ENCODE results near the gene TNFAIP2.

TNFAIP2 gene

DNA sequence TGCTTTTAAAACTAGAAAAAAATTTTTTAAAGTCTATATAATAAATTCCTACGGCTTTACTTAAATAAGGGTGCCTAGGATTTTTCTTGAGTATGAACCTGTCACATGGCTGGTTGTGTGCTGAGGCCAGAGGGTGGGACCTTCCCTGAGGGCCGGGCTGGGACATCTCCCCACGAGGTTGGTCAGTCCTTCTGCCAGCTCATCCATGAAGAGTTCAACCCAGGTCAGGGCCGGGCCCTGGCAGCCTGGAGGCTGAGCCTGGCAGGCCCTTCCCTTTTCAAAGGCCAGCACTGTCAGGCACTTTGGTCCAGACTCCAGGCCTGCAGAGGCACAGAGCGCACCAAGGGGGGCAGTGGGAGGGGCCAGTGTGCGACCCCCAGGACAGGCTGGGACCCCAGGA is 31.7 kb downstream of the TNFAIP2 start:
- TF ChIP-seq, protein P1, sequence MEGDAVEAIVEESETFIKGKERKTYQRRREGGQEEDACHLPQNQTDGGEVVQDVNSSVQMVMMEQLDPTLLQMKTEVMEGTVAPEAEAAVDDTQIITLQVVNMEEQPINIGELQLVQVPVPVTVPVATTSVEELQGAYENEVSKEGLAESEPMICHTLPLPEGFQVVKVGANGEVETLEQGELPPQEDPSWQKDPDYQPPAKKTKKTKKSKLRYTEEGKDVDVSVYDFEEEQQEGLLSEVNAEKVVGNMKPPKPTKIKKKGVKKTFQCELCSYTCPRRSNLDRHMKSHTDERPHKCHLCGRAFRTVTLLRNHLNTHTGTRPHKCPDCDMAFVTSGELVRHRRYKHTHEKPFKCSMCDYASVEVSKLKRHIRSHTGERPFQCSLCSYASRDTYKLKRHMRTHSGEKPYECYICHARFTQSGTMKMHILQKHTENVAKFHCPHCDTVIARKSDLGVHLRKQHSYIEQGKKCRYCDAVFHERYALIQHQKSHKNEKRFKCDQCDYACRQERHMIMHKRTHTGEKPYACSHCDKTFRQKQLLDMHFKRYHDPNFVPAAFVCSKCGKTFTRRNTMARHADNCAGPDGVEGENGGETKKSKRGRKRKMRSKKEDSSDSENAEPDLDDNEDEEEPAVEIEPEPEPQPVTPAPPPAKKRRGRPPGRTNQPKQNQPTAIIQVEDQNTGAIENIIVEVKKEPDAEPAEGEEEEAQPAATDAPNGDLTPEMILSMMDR (IDR thresholded peaks at IDR 0.05) = no peak

DNA sequence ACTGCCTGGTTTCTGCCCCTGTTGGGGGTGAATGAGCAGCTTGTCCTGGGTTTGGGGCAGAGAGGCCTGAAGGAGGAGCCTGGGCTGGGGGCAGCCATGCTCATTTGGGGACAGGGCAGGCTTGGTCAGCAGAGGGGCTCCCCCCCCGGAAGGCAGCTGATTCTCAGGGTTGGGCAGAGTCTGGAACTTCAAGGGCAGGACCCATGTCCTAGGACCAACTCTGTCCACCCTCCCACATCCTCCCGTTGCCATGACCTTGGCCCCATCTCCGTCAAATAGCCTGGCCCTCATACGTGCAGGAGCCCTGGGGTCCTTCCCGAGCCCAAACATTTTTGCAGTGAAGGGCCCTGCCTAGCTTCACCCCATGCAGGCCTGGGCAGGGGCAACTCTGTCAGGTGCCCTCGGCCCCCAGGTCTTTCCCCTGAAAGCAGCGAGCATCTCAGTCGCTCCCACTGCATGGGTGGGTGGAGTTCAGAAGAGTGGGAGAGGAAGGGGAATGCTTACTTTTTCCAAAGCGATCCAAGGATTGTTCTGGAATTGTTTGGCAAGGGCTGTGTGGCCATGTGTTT is 32.6 kb downstream of the TNFAIP2 start:
- TF ChIP-seq, protein P1 (IDR thresholded peaks at IDR 0.05) = no peak

DNA sequence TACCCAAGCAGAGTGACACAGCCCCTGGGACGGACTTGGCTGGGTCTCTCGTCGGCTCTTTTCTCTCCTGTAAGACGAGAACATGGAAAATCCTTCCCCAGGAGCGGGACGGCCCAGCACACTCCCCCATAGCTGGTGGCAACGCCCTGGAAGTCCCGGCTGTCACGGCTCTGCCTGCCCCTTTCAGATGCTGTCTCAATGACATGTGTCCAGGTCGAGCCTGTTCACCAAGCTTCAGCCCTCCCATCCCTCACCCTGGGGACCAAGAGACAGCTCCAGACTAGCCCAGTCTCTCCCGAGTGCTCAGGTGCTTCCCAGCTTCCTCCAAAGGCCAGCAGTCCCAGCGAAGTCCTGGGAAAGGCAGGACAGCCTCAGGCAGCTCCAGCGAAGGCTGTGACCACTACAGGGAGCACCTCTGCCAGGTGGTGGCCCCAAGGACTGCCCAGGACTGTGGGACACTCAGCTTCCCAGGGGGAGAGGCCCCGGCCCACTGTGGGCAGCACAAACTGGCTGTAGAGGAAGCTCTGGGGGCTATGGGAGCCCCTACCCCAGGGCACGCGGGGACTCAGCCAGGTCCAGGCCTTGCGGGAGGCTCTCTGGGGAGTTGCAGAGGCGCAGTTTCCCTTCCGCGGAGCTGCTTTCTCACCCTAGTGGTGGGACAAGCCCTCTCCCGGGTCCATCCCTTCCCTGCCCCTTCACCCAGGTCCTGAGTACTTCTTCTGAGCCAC is 33.6 kb downstream of the TNFAIP2 start:
- TF ChIP-seq, protein P1 (IDR thresholded peaks at IDR 0.05) = no peak

DNA sequence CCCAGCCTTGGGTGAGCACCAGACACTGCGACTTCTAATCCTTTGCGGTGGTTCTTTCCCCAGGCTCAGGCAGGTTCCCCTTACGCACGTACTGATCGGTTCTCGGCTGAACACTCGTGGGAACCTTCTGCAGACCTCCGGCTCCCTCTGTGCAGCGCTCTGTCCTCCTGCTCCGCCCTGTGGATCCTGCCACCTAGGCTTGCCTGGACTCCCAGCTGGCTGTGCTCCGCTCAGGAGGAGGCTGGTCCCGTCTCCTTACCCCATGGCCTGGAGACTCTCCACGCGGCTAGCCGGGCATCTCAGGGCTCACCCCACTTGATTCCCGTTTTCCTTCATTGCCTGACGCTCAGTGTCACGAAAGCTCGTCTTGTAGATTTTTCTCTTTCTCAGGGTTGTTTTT is 34.7 kb downstream of the TNFAIP2 start:
- TF ChIP-seq, protein P1 (IDR thresholded peaks at IDR 0.05) = no peak

DNA sequence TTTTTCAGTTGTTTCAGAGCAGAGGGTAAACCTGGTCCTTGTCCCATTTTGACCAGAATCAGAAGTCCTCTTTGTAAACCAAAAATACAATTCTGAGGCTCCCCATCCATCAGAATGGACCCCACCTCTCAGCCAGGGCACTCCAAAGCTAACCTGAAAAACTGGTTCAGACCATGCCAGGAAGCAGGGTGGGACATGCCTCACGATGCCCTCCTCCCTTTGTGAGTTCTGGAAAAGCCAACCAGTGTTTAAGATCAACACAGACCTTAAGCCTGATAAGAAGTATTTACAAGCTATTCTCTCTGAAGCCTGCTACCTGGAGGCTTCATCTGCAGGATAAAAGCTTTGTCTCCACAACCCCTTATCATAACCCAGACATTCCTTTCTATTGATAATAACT is 35.4 kb downstream of the TNFAIP2 start:
- TF ChIP-seq, protein P1 (IDR thresholded peaks at IDR 0.05) = no peak

DNA sequence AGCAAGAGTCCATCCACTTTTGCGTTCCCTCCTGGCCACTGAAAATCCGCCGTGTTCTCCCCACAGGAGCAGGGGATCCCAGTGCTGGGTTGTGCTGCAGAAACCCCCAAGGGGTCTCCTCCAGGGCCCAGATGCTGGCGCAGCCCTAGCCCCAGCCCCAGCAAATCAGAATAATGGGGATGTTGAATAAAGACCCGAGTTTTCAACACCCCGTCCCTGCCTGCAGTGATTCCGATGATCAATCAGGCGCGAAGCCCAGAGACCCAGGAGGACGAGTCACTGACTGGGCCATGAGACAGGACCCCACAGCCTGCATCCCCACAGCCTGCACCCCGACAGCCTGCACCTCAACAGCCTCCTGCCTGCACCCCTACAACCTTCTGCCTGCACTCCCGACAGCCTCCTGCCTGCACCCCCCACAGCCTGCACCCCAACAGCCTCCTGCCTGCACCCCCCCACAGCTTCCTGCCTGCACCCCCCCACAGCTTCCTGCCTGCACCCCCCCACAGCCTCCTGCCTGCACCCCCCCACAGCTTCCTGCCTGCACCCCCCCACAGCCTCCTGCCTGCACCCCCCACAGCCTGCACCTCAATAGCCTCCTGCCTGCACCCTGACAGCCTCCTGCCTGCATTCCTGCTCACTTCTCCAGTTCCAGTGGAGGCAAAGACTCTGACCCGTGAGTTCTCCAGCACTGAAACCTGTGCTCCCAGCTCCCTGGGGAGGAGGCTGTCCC is 37.2 kb downstream of the TNFAIP2 start:
- TF ChIP-seq, protein P1 (IDR thresholded peaks at IDR 0.05) = no peak

DNA sequence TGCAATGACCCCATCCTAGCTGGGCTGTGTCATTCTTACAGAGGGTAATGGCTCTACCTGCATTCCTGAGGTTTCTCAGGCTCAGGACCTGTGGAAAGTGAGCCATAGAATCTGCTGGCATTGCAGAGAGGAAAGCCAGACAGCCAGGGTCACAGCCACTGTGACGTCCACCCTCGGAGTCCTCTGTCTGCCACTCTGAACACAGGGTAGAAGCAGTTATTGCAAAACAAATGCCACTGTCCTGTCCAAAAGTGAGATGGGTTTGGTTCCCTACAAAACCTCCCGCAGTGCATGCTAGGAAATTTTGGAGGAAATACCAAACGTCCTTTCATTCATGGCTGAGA is 37.8 kb downstream of the TNFAIP2 start:
- TF ChIP-seq, protein P1 (IDR thresholded peaks at IDR 0.05) = no peak
